Panc1 (cell line): Measurements from ENCODE around the gene KCNIP4.

ENCODE experiments used
- POLR2AphosphoS5 ChIP-seq: IDR thresholded peaks from 2 replicates; pipeline ENCODE4 v1.6.1; 2012; ENCODE audit warnings: mild to moderate bottlenecking, low read depth, low read length, moderate library complexity
- TCF7L2 ChIP-seq: IDR thresholded peaks from 2 replicates; pipeline ENCODE4 v1.6.1; 2011; ENCODE audit warnings: mild to moderate bottlenecking, low read depth, low read length, inconsistent platforms
- TF ChIP-seq, protein P1 (sequence below): fragments of 450-650 bp; IDR thresholded peaks from 2 replicates; pipeline ENCODE4 v1.5.1; 2017; ENCODE audit warnings: mild to moderate bottlenecking
- TF ChIP-seq, protein P2 (sequence below), 2 experiments: IDR thresholded peaks; 2 replicates each; pipeline ENCODE4 v1.6.1; 2011 to 2012; ENCODE audit warnings: low read depth in 2 of 2, control low read depth in 1 of 2, low read length in 1 of 2, mild to moderate bottlenecking in 1 of 2, moderate library complexity in 1 of 2; ENCODE audit not compliant: insufficient read depth in 1 of 2

- TF ChIP-seq, protein P1, sequence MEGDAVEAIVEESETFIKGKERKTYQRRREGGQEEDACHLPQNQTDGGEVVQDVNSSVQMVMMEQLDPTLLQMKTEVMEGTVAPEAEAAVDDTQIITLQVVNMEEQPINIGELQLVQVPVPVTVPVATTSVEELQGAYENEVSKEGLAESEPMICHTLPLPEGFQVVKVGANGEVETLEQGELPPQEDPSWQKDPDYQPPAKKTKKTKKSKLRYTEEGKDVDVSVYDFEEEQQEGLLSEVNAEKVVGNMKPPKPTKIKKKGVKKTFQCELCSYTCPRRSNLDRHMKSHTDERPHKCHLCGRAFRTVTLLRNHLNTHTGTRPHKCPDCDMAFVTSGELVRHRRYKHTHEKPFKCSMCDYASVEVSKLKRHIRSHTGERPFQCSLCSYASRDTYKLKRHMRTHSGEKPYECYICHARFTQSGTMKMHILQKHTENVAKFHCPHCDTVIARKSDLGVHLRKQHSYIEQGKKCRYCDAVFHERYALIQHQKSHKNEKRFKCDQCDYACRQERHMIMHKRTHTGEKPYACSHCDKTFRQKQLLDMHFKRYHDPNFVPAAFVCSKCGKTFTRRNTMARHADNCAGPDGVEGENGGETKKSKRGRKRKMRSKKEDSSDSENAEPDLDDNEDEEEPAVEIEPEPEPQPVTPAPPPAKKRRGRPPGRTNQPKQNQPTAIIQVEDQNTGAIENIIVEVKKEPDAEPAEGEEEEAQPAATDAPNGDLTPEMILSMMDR: no peak
- TF ChIP-seq, protein P2, sequence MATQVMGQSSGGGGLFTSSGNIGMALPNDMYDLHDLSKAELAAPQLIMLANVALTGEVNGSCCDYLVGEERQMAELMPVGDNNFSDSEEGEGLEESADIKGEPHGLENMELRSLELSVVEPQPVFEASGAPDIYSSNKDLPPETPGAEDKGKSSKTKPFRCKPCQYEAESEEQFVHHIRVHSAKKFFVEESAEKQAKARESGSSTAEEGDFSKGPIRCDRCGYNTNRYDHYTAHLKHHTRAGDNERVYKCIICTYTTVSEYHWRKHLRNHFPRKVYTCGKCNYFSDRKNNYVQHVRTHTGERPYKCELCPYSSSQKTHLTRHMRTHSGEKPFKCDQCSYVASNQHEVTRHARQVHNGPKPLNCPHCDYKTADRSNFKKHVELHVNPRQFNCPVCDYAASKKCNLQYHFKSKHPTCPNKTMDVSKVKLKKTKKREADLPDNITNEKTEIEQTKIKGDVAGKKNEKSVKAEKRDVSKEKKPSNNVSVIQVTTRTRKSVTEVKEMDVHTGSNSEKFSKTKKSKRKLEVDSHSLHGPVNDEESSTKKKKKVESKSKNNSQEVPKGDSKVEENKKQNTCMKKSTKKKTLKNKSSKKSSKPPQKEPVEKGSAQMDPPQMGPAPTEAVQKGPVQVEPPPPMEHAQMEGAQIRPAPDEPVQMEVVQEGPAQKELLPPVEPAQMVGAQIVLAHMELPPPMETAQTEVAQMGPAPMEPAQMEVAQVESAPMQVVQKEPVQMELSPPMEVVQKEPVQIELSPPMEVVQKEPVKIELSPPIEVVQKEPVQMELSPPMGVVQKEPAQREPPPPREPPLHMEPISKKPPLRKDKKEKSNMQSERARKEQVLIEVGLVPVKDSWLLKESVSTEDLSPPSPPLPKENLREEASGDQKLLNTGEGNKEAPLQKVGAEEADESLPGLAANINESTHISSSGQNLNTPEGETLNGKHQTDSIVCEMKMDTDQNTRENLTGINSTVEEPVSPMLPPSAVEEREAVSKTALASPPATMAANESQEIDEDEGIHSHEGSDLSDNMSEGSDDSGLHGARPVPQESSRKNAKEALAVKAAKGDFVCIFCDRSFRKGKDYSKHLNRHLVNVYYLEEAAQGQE (IDR thresholded peaks at IDR 0.05; ENCODE audit: insufficient read depth in 1 of 2, low read depth in 2 of 2, low read length in 1 of 2): no peak
- TF ChIP-seq POLR2AphosphoS5: no peak
- no peak for TF ChIP-seq TCF7L2
Observed at GRCh38 chr4:20681271-20681670, 1267.3 kb downstream of the KCNIP4 start.
